Central memory CD8-positive, alpha-beta T cell (primary cell): ENCODE results near the gene BCL2L11.

Experiments used
- ATAC-seq: fragments of 150-1000 bp; cut with Tn5 transposase; replicated peaks from 2 replicates; pipeline ENCODE4 v1.10.0; 2022; ENCODE audit warnings: mild to moderate bottlenecking, moderate FRiP score, moderate number of reproducible peaks; ENCODE audit not compliant: poor library complexity, severe bottlenecking; ENCODE audit errors: extremely low read depth
- DNase-seq, 2 donors: peaks; one replicate each; pipeline ENCODE4 v3.0.0; 2021; ENCODE audit warnings: low spot score in 2 of 2
- H3K27ac Mint-ChIP-seq: one replicate; pipeline ENCODE4 v1.8.0; 2022; ENCODE audit warnings: low read depth, mild to moderate bottlenecking, moderate library complexity, mixed read lengths
- H3K27me3 Mint-ChIP-seq: one replicate; pipeline ENCODE4 v1.8.0; 2022; ENCODE audit warnings: mixed read lengths
- H3K36me3 Mint-ChIP-seq: one replicate; pipeline ENCODE4 v1.8.0; 2022; ENCODE audit warnings: mild to moderate bottlenecking, moderate library complexity, mixed read lengths; ENCODE audit not compliant: insufficient read depth
- H3K4me1 Mint-ChIP-seq: one replicate; pipeline ENCODE4 v1.8.0; 2022; ENCODE audit warnings: mixed read lengths
- H3K4me3 Mint-ChIP-seq: one replicate; pipeline ENCODE4 v1.8.0; 2022; ENCODE audit warnings: mild to moderate bottlenecking, moderate library complexity, mixed read lengths
- H3K9me3 Mint-ChIP-seq: one replicate; pipeline ENCODE4 v1.8.0; 2022; ENCODE audit warnings: mixed read lengths

BCL2L11 gene

DNA sequence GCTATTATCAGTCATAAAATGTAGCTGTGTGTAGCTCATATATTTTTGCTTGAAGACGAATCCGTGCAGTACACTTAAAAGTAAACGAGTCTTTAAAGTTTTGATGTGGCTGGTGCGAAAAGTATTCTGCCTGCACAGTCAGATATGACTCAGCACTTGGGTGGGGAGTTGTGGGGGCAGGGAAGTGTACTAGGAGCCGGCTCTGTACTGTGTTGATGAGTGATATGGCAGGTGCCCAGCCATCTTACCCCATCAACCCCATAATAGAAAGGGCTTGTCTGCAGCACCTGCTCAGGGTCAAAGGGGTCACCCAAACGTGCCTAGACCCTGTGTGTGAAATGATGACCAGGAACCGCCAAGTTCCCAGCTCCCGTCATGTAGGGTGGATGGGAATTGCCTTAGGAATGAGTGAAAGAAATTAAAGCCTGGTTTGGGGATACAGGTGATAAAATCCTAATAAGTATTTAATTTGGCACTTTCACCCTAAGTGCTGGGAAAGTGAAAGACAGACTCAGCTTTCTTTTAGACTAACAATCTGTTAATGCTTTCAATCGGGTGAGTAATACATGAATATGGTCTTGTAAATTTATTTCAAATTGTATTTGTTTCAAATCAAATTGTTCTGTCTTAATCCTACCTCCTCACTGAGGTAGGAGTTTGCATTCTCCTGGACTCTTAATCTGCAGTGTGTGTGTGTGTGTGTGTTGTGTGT, 48.0 kb downstream of the BCL2L11 start:
- peaks cover 6% of the 10 kb centered on the region for H3K4me1 Mint-ChIP-seq
- DNase-seq (no peak), ATAC-seq (peak; percentile 67)
- no peaks in the 10 kb centered on the region for H3K27me3 Mint-ChIP-seq
- H3K9me3 Mint-ChIP-seq, result no peaks in the 10 kb centered on the region
- no peak overlapping the region for H3K4me3 Mint-ChIP-seq
- peaks cover 9% of the 10 kb centered on the region for H3K36me3 Mint-ChIP-seq
- H3K27ac Mint-ChIP-seq, result no peak overlapping the region

DNA sequence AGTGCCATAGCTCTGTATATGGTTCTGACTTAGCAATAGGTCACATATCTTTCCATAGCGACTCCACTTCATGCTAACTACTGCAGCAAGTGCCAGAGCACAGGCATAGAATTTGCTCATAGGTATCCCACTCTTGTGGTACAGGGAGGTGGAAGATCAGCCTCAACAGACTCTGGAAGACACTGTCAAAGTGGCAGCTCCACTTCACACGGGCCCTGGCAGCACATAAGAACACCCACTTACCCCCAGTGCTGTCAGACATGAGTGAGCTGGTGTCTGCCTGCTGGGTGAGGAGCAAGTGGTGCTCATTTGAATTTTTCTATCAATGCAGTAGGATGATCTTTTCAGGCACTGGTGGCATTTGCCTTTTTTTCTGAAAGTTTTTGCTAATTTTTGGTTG, 48.6 kb downstream of the BCL2L11 start:
- DNase-seq (no peak), ATAC-seq (no peak)
- H3K4me1 Mint-ChIP-seq, result peaks cover 6% of the 10 kb centered on the region
- H3K4me3 Mint-ChIP-seq, result no peak overlapping the region
- H3K27ac Mint-ChIP-seq, result no peak overlapping the region
- peaks cover 3% of the 10 kb centered on the region for H3K27me3 Mint-ChIP-seq
- peaks cover 5% of the 10 kb centered on the region for H3K36me3 Mint-ChIP-seq
- no peaks in the 10 kb centered on the region for H3K9me3 Mint-ChIP-seq

DNA sequence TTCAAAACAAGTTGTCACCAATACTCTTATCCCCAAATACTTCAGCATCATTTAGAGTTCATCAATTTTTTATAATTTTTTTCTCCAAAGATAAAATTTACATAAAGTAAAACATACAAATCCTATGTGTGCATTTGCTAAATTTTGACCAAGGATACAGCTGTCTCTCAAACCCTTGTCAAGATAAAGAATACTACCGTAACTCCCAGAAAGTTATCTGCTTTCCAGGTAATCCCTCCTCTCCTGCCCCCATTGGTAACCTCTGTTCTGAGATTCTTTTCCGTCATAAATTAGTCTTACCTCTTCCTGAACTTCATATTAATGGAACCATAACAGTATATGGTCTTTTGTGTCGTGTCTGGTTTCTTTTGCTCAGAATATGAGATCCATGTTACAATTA, 49.2 kb downstream of the BCL2L11 start:
- DNase-seq (no peak), ATAC-seq (no peak)
- Mint-ChIP-seq H3K4me3 (no peak overlapping the region), H3K4me1 (peaks cover 6% of the 10 kb centered on the region), H3K9me3 (no peaks in the 10 kb centered on the region), H3K27ac (no peak overlapping the region), H3K27me3 (peaks cover 9% of the 10 kb centered on the region), H3K36me3 (peaks cover 2% of the 10 kb centered on the region)

DNA sequence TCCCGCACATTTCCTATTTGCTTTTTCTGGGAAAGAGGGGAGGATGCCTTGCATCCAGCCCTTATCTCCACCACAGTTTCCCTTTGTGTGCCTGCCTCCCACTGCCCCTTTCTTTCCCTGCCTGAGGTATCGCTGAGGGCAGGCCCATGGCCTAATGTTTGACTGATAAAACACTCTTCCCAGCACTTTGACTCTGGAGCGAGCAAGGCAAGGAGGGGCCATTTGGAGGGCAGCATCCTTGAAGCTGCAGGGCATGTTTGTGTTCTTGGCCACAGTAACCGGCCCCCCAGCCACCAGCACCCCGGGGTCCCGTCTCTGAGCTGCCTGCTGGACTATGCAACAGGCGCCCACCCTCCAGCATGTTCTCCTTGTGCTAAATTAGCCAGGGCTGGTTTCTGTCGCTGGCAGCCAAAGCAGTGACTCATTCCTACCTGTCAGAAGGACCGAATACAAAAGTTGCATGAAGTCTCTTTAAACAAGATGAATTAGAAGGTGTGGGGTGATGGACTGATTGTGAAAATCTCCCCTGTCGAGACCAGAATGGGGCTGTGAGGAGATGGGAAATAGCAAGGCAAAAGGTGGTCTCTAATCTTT, 50.7 kb downstream of the BCL2L11 start:
- DNase-seq, result no peak
- ATAC-seq, result no peak
- Mint-ChIP-seq H3K4me1 (peaks cover 6% of the 10 kb centered on the region), H3K27me3 (peaks cover 19% of the 10 kb centered on the region), H3K36me3 (no peaks in the 10 kb centered on the region), H3K27ac (no peak overlapping the region), H3K4me3 (no peak overlapping the region), H3K9me3 (no peaks in the 10 kb centered on the region)

DNA sequence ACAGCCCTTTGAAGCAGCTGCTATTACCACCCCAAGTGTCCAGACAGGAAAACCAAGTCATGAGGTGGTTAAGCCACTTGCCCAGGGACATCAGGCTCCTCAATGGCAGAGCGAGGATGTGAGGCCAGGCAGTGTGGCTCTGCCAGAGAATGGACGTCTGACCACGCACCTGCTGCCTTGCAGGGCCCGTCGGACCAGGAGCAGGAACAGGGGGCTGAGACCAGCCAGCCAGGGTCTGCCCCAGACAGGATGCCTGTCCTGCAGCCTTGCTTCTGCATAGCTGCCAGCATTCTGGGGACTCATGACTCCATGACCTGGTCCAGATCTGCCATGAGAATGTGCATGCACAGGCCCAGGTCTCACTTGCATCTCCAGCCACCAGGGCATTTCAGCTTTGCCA, 52.0 kb downstream of the BCL2L11 start:
- no peaks in the 10 kb centered on the region for H3K36me3 Mint-ChIP-seq
- ATAC-seq (no peak), DNase-seq (no peak)

DNA sequence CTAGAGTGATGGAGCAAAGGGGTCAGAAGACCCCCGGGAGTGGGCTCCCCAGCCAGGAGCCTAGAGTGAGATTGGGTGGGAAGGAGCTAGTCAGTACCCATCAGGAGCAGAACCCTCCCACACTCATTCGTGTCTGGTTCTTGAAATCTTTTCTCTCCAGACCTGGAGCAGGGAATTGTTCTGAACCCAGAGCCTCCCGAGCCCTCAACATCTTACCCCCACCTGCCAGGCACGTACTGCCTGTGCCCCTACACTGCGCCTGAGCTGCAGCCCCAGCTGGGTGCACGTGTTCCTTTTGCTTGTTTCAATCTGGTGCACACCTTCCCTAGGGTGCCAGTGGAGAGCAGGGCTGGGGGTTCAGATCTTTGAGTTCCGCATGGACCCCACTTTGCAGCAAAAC, 52.6 kb downstream of the BCL2L11 start:
- Mint-ChIP-seq H3K27ac (no peak overlapping the region), H3K4me3 (no peak overlapping the region), H3K4me1 (peaks cover 6% of the 10 kb centered on the region), H3K27me3 (peaks cover 19% of the 10 kb centered on the region), H3K9me3 (no peaks in the 10 kb centered on the region), H3K36me3 (no peaks in the 10 kb centered on the region)
- DNase-seq (no peak), ATAC-seq (no peak)

More for the DNA sequence above, 52.0 kb downstream of the BCL2L11 start:
- H3K9me3 Mint-ChIP-seq, result no peaks in the 10 kb centered on the region
- no peak overlapping the region for H3K4me3 Mint-ChIP-seq
- no peak overlapping the region for H3K27ac Mint-ChIP-seq
- H3K4me1 Mint-ChIP-seq, result peaks cover 6% of the 10 kb centered on the region
- peaks cover 19% of the 10 kb centered on the region for H3K27me3 Mint-ChIP-seq

DNA sequence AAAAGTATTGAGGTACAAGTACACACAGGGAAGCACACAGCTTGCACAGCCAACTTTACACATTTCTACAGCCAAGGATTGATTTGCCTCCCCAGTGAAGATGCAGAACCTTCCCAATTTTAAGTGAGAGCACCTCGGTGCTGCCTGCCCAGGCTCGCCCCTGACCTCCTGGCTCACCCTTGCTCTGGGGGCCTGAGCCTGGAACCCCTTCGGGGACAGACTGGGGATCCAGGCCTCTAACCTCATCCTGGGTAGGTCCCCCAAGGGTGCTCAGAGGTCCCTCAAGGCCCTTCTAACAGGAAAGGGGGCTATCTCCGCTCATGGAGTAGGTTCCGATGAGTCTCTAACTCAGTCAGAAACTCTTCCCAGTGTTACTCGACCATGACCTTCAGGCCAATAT, 53.1 kb downstream of the BCL2L11 start:
- Mint-ChIP-seq H3K9me3 (no peaks in the 10 kb centered on the region), H3K4me1 (peaks cover under 1% of the 10 kb centered on the region)
- ATAC-seq, result no peak

DNA sequence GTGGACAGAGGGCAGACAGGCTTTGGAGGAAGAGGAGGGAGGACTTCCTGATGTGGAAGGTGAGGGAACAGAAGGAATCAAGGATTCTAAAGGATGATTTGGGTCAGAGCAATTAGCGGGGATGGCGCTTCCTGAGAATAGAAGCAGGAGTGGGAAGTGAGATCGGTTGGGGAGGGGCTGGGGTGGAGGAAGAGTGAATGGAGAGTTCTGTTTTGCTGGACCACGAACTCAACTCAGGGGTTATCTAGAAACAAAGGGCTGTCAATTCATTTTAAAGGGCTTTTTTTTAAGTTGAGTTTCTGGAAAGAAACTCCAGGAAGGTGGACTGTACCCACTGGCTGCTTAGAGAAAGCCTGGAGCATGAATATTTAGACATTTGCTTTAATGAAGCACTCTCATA, 54.9 kb downstream of the BCL2L11 start:
- Mint-ChIP-seq H3K27me3 (peaks cover 19% of the 10 kb centered on the region), H3K9me3 (no peaks in the 10 kb centered on the region), H3K4me1 (no peaks in the 10 kb centered on the region), H3K4me3 (no peak overlapping the region), H3K27ac (no peak overlapping the region), H3K36me3 (no peaks in the 10 kb centered on the region)
- DNase-seq (no peak), ATAC-seq (no peak)

More for the DNA sequence above, 53.1 kb downstream of the BCL2L11 start:
- Mint-ChIP-seq H3K4me3 (no peak overlapping the region), H3K27ac (no peak overlapping the region), H3K36me3 (no peaks in the 10 kb centered on the region), H3K27me3 (peaks cover 19% of the 10 kb centered on the region)
- DNase-seq, result no peak

DNA sequence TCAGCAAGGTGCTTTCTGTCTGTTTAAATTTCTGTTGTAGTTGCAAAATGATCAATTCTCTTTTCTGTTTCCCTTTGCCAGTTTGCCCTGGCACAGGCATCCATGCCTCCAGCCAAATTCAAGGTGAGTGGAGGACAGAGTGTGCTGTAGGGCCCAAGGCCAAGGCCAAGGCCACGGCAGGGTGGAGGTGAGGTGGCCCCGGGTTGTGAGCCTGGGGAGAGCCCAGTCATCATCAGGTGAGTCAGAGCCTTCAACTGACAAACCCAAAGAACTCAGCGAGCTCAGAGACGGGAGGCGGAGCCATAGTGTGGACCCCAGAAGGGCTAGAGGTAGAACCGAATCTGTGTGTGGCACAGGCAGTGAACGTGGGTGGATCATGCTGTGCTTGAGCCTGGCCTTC, 55.7 kb downstream of the BCL2L11 start:
- peaks cover 19% of the 10 kb centered on the region for H3K27me3 Mint-ChIP-seq
- H3K4me3 Mint-ChIP-seq, result no peak overlapping the region
- no peaks in the 10 kb centered on the region for H3K4me1 Mint-ChIP-seq
- no peak for DNase-seq
- no peaks in the 10 kb centered on the region for H3K36me3 Mint-ChIP-seq
- no peaks in the 10 kb centered on the region for H3K9me3 Mint-ChIP-seq
- no peak overlapping the region for H3K27ac Mint-ChIP-seq
- ATAC-seq, result no peak

DNA sequence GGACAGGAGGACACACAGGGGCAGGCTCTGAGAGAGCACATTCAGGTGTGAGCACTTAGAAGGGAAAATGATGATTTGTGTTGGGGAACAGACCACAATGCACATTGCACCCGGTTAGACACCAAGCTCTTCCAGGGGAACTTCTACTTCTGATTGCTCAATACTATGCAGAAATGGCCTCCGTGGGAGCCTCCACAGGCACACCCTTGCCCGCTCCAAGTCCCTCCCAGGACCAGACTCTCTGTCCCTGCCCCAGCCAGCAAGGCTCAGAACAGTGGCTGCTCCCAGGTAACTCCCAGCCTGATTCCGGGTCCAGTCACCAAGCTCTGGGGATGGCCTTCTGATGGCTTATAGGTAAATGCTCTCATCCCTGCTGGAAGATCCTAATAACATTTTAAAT, 56.2 kb downstream of the BCL2L11 start:
- Mint-ChIP-seq H3K4me1 (no peaks in the 10 kb centered on the region), H3K27ac (no peak overlapping the region), H3K9me3 (no peaks in the 10 kb centered on the region), H3K36me3 (no peaks in the 10 kb centered on the region), H3K27me3 (peaks cover 19% of the 10 kb centered on the region), H3K4me3 (no peak overlapping the region)
- DNase-seq (no peak), ATAC-seq (no peak)

DNA sequence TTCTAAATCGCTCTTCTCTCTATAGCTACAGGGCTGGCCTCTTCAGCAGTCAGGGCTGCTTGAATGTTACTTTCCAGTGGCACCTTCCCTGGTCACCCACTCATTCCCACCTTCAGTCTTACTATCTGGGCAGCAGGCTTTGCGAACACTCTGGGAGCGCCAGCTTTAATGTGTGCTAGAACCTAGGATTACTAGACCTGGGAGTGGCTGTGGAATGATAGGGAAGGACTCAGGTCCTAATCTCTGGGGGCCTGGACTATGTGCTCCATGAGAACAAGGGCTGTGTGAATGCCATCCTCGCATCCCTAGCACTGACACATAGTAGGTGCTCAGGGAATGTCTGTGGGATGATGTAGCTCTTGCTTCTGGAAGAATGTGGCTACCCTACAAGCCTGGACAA, 57.6 kb downstream of the BCL2L11 start:
- Mint-ChIP-seq H3K9me3 (no peaks in the 10 kb centered on the region), H3K36me3 (no peaks in the 10 kb centered on the region), H3K4me3 (no peak overlapping the region), H3K27ac (no peak overlapping the region), H3K27me3 (peaks cover 19% of the 10 kb centered on the region), H3K4me1 (no peaks in the 10 kb centered on the region)
- ATAC-seq (no peak), DNase-seq (no peak)

DNA sequence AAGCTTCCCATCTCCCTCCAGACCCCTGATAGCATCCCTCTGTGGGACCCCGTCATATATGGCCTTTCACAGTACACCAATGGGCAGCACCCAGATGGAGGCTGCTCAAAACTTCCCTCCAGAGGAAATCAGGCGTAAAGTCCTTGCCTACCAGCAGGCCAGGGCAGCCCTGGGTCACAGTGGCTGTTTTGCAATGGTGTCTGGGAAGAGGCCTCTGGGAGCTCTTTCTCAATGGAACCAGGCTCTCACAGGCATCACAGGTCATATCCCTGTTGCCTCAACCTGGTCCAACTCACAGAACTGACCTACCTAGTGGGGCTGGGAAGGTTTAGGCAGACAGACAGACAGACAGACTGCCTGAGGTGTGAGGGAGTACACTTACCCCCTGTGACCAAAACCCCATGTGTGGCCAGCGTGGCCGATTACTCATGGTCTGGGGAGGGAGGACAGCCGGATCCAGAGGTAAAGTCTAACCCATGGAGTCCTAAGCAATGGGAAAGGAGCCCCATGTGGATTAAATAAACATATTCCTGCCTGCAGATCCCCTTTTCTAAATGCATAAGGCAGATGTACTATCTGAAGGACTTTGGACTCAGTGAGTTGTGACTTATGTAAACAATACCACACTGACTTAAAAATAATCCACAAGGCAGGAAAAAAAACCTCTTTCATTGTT, 58.2 kb downstream of the BCL2L11 start:
- DNase-seq, result no peak
- H3K36me3 Mint-ChIP-seq, result no peaks in the 10 kb centered on the region
- H3K27me3 Mint-ChIP-seq, result peaks cover 19% of the 10 kb centered on the region
- H3K4me3 Mint-ChIP-seq, result no peak overlapping the region
- no peaks in the 10 kb centered on the region for H3K4me1 Mint-ChIP-seq
- H3K27ac Mint-ChIP-seq, result no peak overlapping the region
- no peaks in the 10 kb centered on the region for H3K9me3 Mint-ChIP-seq
- ATAC-seq, result no peak

DNA sequence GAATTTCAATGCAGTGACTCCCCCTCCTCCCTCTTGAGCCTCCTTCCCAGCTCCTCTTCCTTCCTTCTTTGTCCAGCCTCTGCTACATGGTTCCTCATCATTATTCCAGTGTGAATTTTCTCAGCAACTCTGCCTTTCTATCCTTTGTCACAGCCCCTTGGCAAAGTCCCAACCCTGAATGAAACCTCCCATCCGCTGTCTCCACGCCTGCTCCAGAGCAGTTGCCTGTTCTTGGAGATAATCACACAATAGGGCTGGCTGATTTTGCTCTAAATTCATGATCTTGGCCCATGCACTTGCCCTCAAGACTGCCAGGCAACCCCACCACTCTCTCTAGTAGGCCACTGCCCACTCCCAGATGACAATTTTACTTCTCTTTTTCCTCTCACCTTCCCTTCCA, 61.4 kb downstream of the BCL2L11 start:
- DNase-seq, result no peak
- no peak overlapping the region for H3K4me3 Mint-ChIP-seq
- H3K27me3 Mint-ChIP-seq, result no peaks in the 10 kb centered on the region
- no peak for ATAC-seq
- no peaks in the 10 kb centered on the region for H3K4me1 Mint-ChIP-seq
- H3K27ac Mint-ChIP-seq, result no peak overlapping the region
- no peaks in the 10 kb centered on the region for H3K9me3 Mint-ChIP-seq
- no peaks in the 10 kb centered on the region for H3K36me3 Mint-ChIP-seq
